GM23248 (cell line): ENCODE data around the gene ZC3H12C.

Source experiments
- EZH2 ChIP-seq: fragments of 200-600 bp; sonication (generic); IDR thresholded peaks from 2 replicates; pipeline ENCODE4 v1.6.1; 2018; ENCODE audit warnings: antibody characterized with exemption, mild to moderate bottlenecking; ENCODE audit not compliant: insufficient read depth, poor library complexity, severe bottlenecking
- EZH2phosphoT487 ChIP-seq: fragments of 200-600 bp; sonication (generic); IDR thresholded peaks from 2 replicates; pipeline ENCODE4 v1.6.1; 2018; ENCODE audit warnings: antibody characterized with exemption, moderate library complexity, mild to moderate bottlenecking, low read depth; ENCODE audit not compliant: insufficient read depth

DNA sequence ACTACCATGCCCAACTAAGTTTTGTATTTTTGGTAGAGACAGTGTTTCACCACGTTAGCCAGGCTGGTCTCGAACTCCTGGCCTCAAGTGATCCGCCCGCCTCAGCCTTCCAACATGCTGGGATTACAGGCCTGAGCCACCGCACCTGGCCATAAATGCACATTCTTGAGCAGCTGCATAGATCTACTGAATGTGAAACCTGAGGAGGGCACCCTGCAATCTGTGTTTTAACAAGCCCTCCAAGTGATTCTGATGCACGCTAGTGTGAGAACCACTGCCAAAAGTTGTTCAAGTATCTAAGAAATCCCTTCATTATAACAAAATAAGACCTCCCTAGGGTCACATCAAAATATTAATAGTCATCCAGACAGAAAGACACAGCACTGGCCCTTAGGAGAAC lies 113.9 kb downstream of the ZC3H12C start:
- TF ChIP-seq EZH2 (no peak), EZH2phosphoT487 (no peak)
